IPS DF 6.9 (cell line): ENCODE results near the gene TUSC7.

Source experiments
- DNase-seq: peaks from one replicate; pipeline ENCODE4 v3.0.0-alpha.2; 2013; ENCODE audit warnings: low read depth, low spot score
- H3K27ac ChIP-seq: one replicate; pipeline ENCODE4 v1.5.1; 2013; ENCODE audit warnings: low read length, control low read depth
- H3K27me3 ChIP-seq: 2 replicates; pipeline ENCODE4 v1.6.1; 2013; ENCODE audit warnings: mild to moderate bottlenecking, low read length; ENCODE audit not compliant: control insufficient read depth, insufficient read depth
- H3K36me3 ChIP-seq: 2 replicates; pipeline ENCODE4 v1.6.1; 2013; ENCODE audit warnings: low read length; ENCODE audit not compliant: control insufficient read depth, insufficient read depth
- H3K4me1 ChIP-seq: 2 replicates; pipeline ENCODE4 v1.6.1; 2013; ENCODE audit warnings: low read length; ENCODE audit not compliant: control insufficient read depth, insufficient read depth
- H3K4me3 ChIP-seq: 2 replicates; pipeline ENCODE4 v1.5.1; 2013; ENCODE audit warnings: mild to moderate bottlenecking, low read length
- H3K9me3 ChIP-seq: 2 replicates; pipeline ENCODE4 v1.6.1; 2013; ENCODE audit warnings: low read length, inconsistent platforms; ENCODE audit not compliant: control insufficient read depth, insufficient read depth
- WGBS: extraction: QIAGEN DNeasy Blood & Tissue Kit; methylation state at CpG from one replicate; pipeline ENCODE4 v1.1.7; 2013; ENCODE audit warnings: mixed read lengths, missing lambda C conversion rate; ENCODE audit not compliant: insufficient read length, insufficient coverage; 5-methylcytosine and 5-hydroxymethylcytosine counted together

Gene TUSC7

DNA sequence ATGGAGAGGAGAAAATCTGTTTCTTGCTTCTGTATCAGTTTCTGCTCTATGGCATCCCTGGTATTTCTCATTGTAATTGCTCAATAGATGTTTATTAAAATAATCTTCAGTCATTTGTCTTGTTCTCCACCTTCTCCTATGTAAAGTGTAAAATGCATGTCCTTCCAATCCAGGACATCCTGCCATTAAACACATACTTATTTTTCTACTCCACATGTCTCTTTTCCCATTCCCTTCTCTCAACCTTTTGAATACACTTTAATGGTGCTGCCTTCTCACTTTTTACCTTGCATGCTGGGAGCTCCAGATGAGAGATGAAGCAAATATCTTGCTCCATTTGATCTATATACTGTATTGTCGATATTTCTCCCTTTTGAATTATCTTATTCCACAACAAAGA lies 49.7 kb downstream of the TUSC7 start:
- WGBS: no CpG with 5 or more reads among the region's 1 CpG
- Histone ChIP-seq H3K27me3 (no peaks in the 10 kb centered on the region), H3K9me3 (no peaks in the 10 kb centered on the region), H3K27ac (no peak overlapping the region), H3K36me3 (no peaks in the 10 kb centered on the region), H3K4me3 (no peak overlapping the region), H3K4me1 (no peaks in the 10 kb centered on the region)
- DNase-seq: no peak
